H4 (cell line): ENCODE measurements around the gene CCDC83. TPM values are rescaled to one million over a fixed set of nuclear protein-coding genes. Genes with fewer than 3 reads are reported as not detected.
A peak's percentile ranks its signal among the peaks of the same experiment; 100 is the strongest.
"Not testable (repeated sequence)": the region's sequence is repeated elsewhere in the genome, so short reads cannot be mapped to it uniquely, and the experiment has no call there.

Source experiments
- DNase-seq: peaks from one replicate; pipeline ENCODE4 v3.0.0-alpha.2; 2015; ENCODE audit warnings: low spot score
- total RNA-seq: library from RNA; depleted of rRNA; stranded (reverse); fragments of >200 nt; shearing (Covaris generic); gene quantifications from 2 replicates; pipeline ENCODE4 v1.2.3, GENCODE V29; 2014

The CCDC83 gene
- total RNA-seq, 1 experiment from 2014 or later: not detected

- DNase-seq: no peak
Observed at GRCh38 chr11:85939099-85940015, 84.2 kb downstream of the CCDC83 start.

GRCh38 chr11:85941380-85941973, 86.3 kb downstream of the CCDC83 start:
- peak; percentile 60 for DNase-seq

GRCh38 chr11:85945296-85945695, 90.1 kb downstream of the CCDC83 start:
- no peak for DNase-seq

GRCh38 chr11:85945788-85946187, 90.6 kb downstream of the CCDC83 start:
- no peak for DNase-seq

- DNase-seq: no peak
Observed at GRCh38 chr11:85946221-85946620, 91.0 kb downstream of the CCDC83 start.

- peak; percentile 49 for DNase-seq
Observed at GRCh38 chr11:85947431-85948272, 92.5 kb downstream of the CCDC83 start.

- no peak for DNase-seq
Observed at GRCh38 chr11:85948884-85949283, 93.7 kb downstream of the CCDC83 start.

GRCh38 chr11:85949798-85950197, 94.6 kb downstream of the CCDC83 start:
- no peak for DNase-seq

- DNase-seq: no peak
Observed at GRCh38 chr11:85950317-85951048, 95.3 kb downstream of the CCDC83 start.

GRCh38 chr11:85951049-85951405, 95.8 kb downstream of the CCDC83 start:
- no peak for DNase-seq

GRCh38 chr11:85951428-85952107, 96.4 kb downstream of the CCDC83 start:
- DNase-seq: no peak

- not testable (repeated sequence) for DNase-seq
Observed at GRCh38 chr11:85952108-85952485, 96.9 kb downstream of the CCDC83 start.

GRCh38 chr11:85953491-85954143, 98.4 kb downstream of the CCDC83 start:
- no peak for DNase-seq

- DNase-seq: no peak
Observed at GRCh38 chr11:85955531-85955930, 100.3 kb downstream of the CCDC83 start.

GRCh38 chr11:85960678-85961077, 105.5 kb downstream of the CCDC83 start:
- DNase-seq: no peak

GRCh38 chr11:85961130-85961529, 105.9 kb downstream of the CCDC83 start:
- DNase-seq: no peak

GRCh38 chr11:85961930-85962363, 106.8 kb downstream of the CCDC83 start:
- DNase-seq: no peak

GRCh38 chr11:85965202-85965601, 110.0 kb downstream of the CCDC83 start:
- DNase-seq: no peak

- no peak for DNase-seq
Observed at GRCh38 chr11:85967457-85967856, 112.3 kb downstream of the CCDC83 start.
